ENCODE data around the gene C18orf32. TPM values are rescaled to one million over a fixed set of nuclear protein-coding genes. Genes with fewer than 3 reads are reported as not detected.
A peak's percentile ranks its signal among the peaks of the same experiment; 100 is the strongest.

Gene C18orf32
- polyA plus RNA-seq, 3 donors, result 27.5 to 134 (median 115) TPM

DNA sequence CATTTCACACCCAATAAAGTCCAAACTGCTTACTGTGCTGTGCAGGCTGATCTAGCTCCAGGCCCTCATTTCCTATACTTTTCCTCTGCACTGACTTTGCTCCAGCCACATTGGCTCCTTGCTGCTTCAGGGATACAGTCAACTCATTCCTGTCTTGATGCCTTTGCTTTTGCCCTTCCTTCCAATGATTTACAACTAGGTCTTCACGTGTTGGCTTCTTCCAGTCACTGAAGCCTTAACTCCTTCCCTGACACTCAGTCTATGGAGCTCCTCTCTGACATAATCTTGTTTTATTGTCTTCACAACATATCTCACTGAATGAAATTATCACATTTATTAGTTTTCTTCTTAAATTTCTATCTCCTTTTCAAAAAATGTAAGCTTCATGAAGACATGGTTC, 16.9 kb upstream of the C18orf32 start:
- Mint-ChIP-seq H3K4me3 (no peak overlapping the region), H3K4me1 (no peaks in the 10 kb centered on the region), H3K9me3 (no peaks in the 10 kb centered on the region), H3K27me3 (ENCODE audit: low read depth in 3 of 3) (peaks cover 13 to 38% (median 28%) of the 10 kb centered on the region in 3 donors), H3K27ac (peak overlapping the region in 1 of 7 donors; percentile 18), H3K36me3 (no peaks in the 10 kb centered on the region)
- Histone ChIP-seq H2AFZ (ENCODE audit: insufficient read depth, low read depth, low read length, poor library complexity, severe bottlenecking) (no peak overlapping the region), H3K36me3 (replicated peaks in 1 of 2; ENCODE audit: control insufficient read depth in 1 of 2, insufficient read depth in 2 of 2, low read length in 2 of 2) (no peaks in the 10 kb centered on the region), H3K27me3 (ENCODE audit: control insufficient read depth in 2 of 2, insufficient read depth in 2 of 2, low read length in 2 of 2) (peaks cover 2 to 3% of the 10 kb centered on the region in 2 donors), H3K4me1 (ENCODE audit: control insufficient read depth in 1 of 2, insufficient read depth in 2 of 2, low read length in 2 of 2) (no peaks in the 10 kb centered on the region), H3K79me2 (ENCODE audit: insufficient read depth, low read length) (no peaks in the 10 kb centered on the region), H3K9ac (ENCODE audit: insufficient read depth, low read length, poor library complexity, severe bottlenecking) (no peak overlapping the region), H3K4me3 (replicated peaks in 1 of 3; ENCODE audit: low read depth in 2 of 3, low read length in 3 of 3) (no peak overlapping the region), H4K20me1 (ENCODE audit: insufficient read depth, low read length) (no peaks in the 10 kb centered on the region), H3K4me2 (replicated peaks; ENCODE audit: extremely low read depth, low read length, poor library complexity, severe bottlenecking) (no peak overlapping the region), H3K27ac (ENCODE audit: low read depth in 1 of 2, low read length in 2 of 2) (no peak overlapping the region), H3K9me3 (replicated peaks in 1 of 2; ENCODE audit: control insufficient read depth in 1 of 2, insufficient read depth in 1 of 2, low read length in 2 of 2) (no peaks in the 10 kb centered on the region)
- TF ChIP-seq, protein P1, sequence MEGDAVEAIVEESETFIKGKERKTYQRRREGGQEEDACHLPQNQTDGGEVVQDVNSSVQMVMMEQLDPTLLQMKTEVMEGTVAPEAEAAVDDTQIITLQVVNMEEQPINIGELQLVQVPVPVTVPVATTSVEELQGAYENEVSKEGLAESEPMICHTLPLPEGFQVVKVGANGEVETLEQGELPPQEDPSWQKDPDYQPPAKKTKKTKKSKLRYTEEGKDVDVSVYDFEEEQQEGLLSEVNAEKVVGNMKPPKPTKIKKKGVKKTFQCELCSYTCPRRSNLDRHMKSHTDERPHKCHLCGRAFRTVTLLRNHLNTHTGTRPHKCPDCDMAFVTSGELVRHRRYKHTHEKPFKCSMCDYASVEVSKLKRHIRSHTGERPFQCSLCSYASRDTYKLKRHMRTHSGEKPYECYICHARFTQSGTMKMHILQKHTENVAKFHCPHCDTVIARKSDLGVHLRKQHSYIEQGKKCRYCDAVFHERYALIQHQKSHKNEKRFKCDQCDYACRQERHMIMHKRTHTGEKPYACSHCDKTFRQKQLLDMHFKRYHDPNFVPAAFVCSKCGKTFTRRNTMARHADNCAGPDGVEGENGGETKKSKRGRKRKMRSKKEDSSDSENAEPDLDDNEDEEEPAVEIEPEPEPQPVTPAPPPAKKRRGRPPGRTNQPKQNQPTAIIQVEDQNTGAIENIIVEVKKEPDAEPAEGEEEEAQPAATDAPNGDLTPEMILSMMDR (IDR thresholded peaks at IDR 0.05), result no peak
- WGBS (ENCODE audit: insufficient coverage), result 43% methylated on average over 1 of the region's 1 CpG
- intact Hi-C loops (cut with micrococcal nuclease), result no loop called here
- DNase-seq, result no peak

DNA sequence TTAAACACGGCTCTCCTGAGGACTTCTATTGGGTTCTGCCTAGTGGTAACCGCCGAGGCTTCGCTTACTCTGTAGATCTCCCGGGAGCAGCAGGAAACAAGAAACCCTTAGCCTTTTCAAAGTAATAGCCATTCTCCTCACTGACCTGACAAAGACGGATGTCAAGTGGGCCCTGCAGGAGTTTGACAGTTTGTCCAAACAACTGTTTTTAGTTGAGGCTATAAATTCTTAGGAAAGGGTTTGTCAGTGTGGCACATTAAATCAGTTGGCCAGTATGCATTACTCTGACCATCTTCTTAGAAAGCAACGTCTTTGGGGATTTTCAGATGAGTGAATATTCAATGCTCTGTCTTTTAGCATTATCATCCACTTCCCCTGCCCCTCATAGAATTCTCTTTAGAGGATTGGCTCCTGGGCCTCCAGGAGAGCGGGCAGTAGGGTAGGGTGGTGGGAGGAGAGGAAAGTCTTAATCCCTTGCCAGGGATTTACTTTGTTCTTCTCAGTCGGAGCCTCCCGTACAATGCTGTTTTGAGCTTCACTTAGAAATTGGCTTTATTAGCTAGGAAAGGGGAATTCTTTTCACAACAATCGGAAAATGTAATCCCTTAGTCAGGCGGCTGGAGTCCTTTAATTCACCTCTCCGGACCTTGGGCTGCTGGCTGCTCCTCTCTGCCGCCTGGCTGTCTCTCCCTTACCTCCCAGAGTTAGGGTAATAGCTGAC, 13.3 kb upstream of the C18orf32 start:
- Mint-ChIP-seq H3K4me1 (no peaks in the 10 kb centered on the region), H3K27ac (no peak overlapping the region), H3K36me3 (no peaks in the 10 kb centered on the region), H3K9me3 (peaks cover 0 to 1% (median 0%) of the 10 kb centered on the region in 7 donors), H3K27me3 (ENCODE audit: low read depth in 3 of 3) (peaks cover 12 to 23% (median 21%) of the 10 kb centered on the region in 3 donors), H3K4me3 (no peak overlapping the region)
- Histone ChIP-seq H3K4me1 (ENCODE audit: control insufficient read depth in 1 of 2, insufficient read depth in 2 of 2, low read length in 2 of 2) (no peaks in the 10 kb centered on the region), H3K79me2 (ENCODE audit: insufficient read depth, low read length) (no peaks in the 10 kb centered on the region), H3K9ac (ENCODE audit: insufficient read depth, low read length, poor library complexity, severe bottlenecking) (no peak overlapping the region), H3K4me3 (replicated peaks in 1 of 3; ENCODE audit: low read depth in 2 of 3, low read length in 3 of 3) (no peak overlapping the region), H2AFZ (ENCODE audit: insufficient read depth, low read depth, low read length, poor library complexity, severe bottlenecking) (no peak overlapping the region), H4K20me1 (ENCODE audit: insufficient read depth, low read length) (no peaks in the 10 kb centered on the region), H3K9me3 (replicated peaks in 1 of 2; ENCODE audit: control insufficient read depth in 1 of 2, insufficient read depth in 1 of 2, low read length in 2 of 2) (no peaks in the 10 kb centered on the region), H3K4me2 (replicated peaks; ENCODE audit: extremely low read depth, low read length, poor library complexity, severe bottlenecking) (no peak overlapping the region), H3K36me3 (replicated peaks in 1 of 2; ENCODE audit: control insufficient read depth in 1 of 2, insufficient read depth in 2 of 2, low read length in 2 of 2) (no peaks in the 10 kb centered on the region), H3K27me3 (ENCODE audit: control insufficient read depth in 2 of 2, insufficient read depth in 2 of 2, low read length in 2 of 2) (peaks cover 2 to 3% of the 10 kb centered on the region in 2 donors), H3K27ac (ENCODE audit: low read depth in 1 of 2, low read length in 2 of 2) (no peak overlapping the region)
- TF ChIP-seq, protein P1 (IDR thresholded peaks at IDR 0.05), result no peak
- intact Hi-C loops (cut with micrococcal nuclease), result no loop called here
- DNase-seq, result no peak
- 25% methylated on average over 1 of the region's 14 CpGs for WGBS (ENCODE audit: insufficient coverage)
